C4-2B (cell line): ENCODE results near the gene QPRT.
A peak's percentile ranks its signal among the peaks of the same experiment; 100 is the strongest.
"Not testable (repeated sequence)": the region's sequence is repeated elsewhere in the genome, so short reads cannot be mapped to it uniquely, and the experiment has no call there.

Experiments used
- H3K27ac ChIP-seq: fragments of 450-650 bp; 2 replicates; pipeline ENCODE4 v1.5.1; 2017
- CTCF ChIP-seq: fragments of 450-650 bp; conservative IDR thresholded peaks from 2 replicates; pipeline ENCODE4 v1.5.1; 2017; ENCODE audit warnings: mild to moderate bottlenecking
- ZFX ChIP-seq: fragments of 450-650 bp; IDR thresholded peaks from 2 replicates; pipeline ENCODE4 v1.6.1; 2017

QPRT gene

GRCh38 chr16:29698484-29699323, 19.7 kb downstream of the QPRT start:
- no peak overlapping the region for H3K27ac ChIP-seq
- no peak for TF ChIP-seq ZFX
- TF ChIP-seq CTCF, result no peak

GRCh38 chr16:29699324-29700219, 20.6 kb downstream of the QPRT start:
- TF ChIP-seq CTCF (no peak), ZFX (no peak)
- H3K27ac ChIP-seq, result no peak overlapping the region

GRCh38 chr16:29700253-29700987, 21.4 kb downstream of the QPRT start:
- H3K27ac ChIP-seq, result no peak overlapping the region
- TF ChIP-seq CTCF, result peak; percentile 94
- no peak for TF ChIP-seq ZFX

- TF ChIP-seq CTCF (no peak), ZFX (no peak)
- H3K27ac ChIP-seq, result no peak overlapping the region
Measured at GRCh38 chr16:29701214-29701555, 22.2 kb downstream of the QPRT start.

GRCh38 chr16:29702269-29702668, 23.3 kb downstream of the QPRT start:
- H3K27ac ChIP-seq, result no peak overlapping the region

GRCh38 chr16:29705030-29705429, 26.1 kb downstream of the QPRT start:
- TF ChIP-seq CTCF (no peak), ZFX (no peak)
- no peak overlapping the region for H3K27ac ChIP-seq

More at GRCh38 chr16:29702269-29702668, 23.3 kb downstream of the QPRT start:
- TF ChIP-seq CTCF, result no peak
- no peak for TF ChIP-seq ZFX

- H3K27ac ChIP-seq, result not testable (repeated sequence)
Measured at GRCh38 chr16:29707160-29707559, 28.2 kb downstream of the QPRT start.
